ENCODE measurements around the gene LNX1. TPM values are rescaled to one million over a fixed set of nuclear protein-coding genes. Genes with fewer than 3 reads are reported as not detected.

LNX1 gene
- total and polyA plus RNA-seq, 2 of the 13 experiments (the other 11 are each of a cell fraction or from before 2014, with no cell fraction given): 0.49 TPM

- ChIA-PET POLR2A (no interaction called here), CTCF (ENCODE audit: low intra/inter-chr PET ratio, low total read pairs) (no interaction called here)
- no peak for ATAC-seq
- no peak overlapping the region for H3K9ac ChIP-seq (ENCODE audit: insufficient read depth, low read depth, low read length)
- in situ Hi-C loops (cut with HindIII; ENCODE audit: extremely low pct_ligation_motif_present, low pct_unique_long_range_greater_than_20kb): no loop called here
- peaks cover 23% of the 10 kb centered on the region for H3K4me1 ChIP-seq (ENCODE audit: insufficient read depth, low read length)
- peaks cover 4% of the 10 kb centered on the region for H4K20me1 ChIP-seq (ENCODE audit: insufficient read depth, low read length)
- no peak overlapping the region for H3K27ac ChIP-seq (ENCODE audit: extremely low read length, insufficient read depth, low read length)
- no peak overlapping the region for H3K4me2 ChIP-seq (ENCODE audit: low read depth, low read length)
- H3K9me3 ChIP-seq (ENCODE audit: low read length): no peaks in the 10 kb centered on the region
- no peaks in the 10 kb centered on the region for H3K79me2 ChIP-seq (ENCODE audit: insufficient read depth, low read length)
- H3K36me3 ChIP-seq (replicated peaks in 1 of 2; ENCODE audit: control insufficient read depth in 1 of 2, insufficient read depth in 2 of 2, low read length in 2 of 2): peaks cover 14 to 35% of the 10 kb centered on the region in 2 experiments; a peak in 4 of 5 replicates
- no peaks in the 10 kb centered on the region for H3K27me3 ChIP-seq (ENCODE audit: control insufficient read depth in 1 of 2, insufficient read depth in 2 of 2, low read length in 2 of 2)
- H2AFZ ChIP-seq (ENCODE audit: low read length): no peak overlapping the region
- WGBS (ENCODE audit: low lambda C conversion rate): 92% methylated on average over 3 of the region's 3 CpGs
- no TSS peak for BruUV-seq (replicated peaks)
- intact Hi-C loops (cut with micrococcal nuclease; ENCODE audit: unreplicated experiment): no loop called here
- FAIRE-seq: no peak
- DNase-seq (ENCODE audit: low spot score): peak; percentile 66
- no peak overlapping the region for H3K4me3 ChIP-seq (replicated peaks in 1 of 3; ENCODE audit: insufficient read depth in 1 of 3, low read depth in 2 of 3, low read length in 3 of 3)
- TF ChIP-seq ZNF609 (CRISPR knock-in tag; IDR thresholded peaks at IDR 0.05; ENCODE audit: borderline replicate concordance) (peak; percentile 95), SATB2 (CRISPR knock-in tag; IDR thresholded peaks at IDR 0.05) (peak; percentile 89), ARID3A (IDR thresholded peaks at IDR 0.05; ENCODE audit: low read depth, low read length) (peak; percentile 88), SP5 (CRISPR knock-in tag; IDR thresholded peaks at IDR 0.05; ENCODE audit: borderline replicate concordance, low read depth) (peak; percentile 44; the same call in 1 of the 2 replicates), HMG20B (CRISPR knock-in tag; conservative IDR thresholded peaks at IDR 0.05) (peak; percentile 84), ZFP41 (CRISPR knock-in tag; IDR thresholded peaks at IDR 0.05; ENCODE audit: borderline replicate concordance) (no peak), FOSL2 (CRISPR knock-in tag; IDR thresholded peaks at IDR 0.05) (peak; percentile 67), ARID5B (CRISPR knock-in tag; IDR thresholded peaks at IDR 0.05) (peak; percentile 51; the same call in 1 of the 2 replicates), ZNF83 (CRISPR knock-in tag; IDR thresholded peaks at IDR 0.05; ENCODE audit: borderline replicate concordance) (no peak), FOXP4 (CRISPR knock-in tag; IDR thresholded peaks at IDR 0.05) (peak; percentile 58), NKX3-1 (CRISPR knock-in tag; IDR thresholded peaks at IDR 0.05) (peak; percentile 81), NR2F2 (IDR thresholded peaks at IDR 0.05; ENCODE audit: borderline replicate concordance, low read depth) (peak; percentile 76)
Observed at GRCh38 chr4:53455766-53456165, 135.5 kb downstream of the LNX1 start.

Measured in HepG2 (cell line).